DMS53 treated with DMSO at 0.1 percent for 48 hours (cell line): ENCODE measurements around the gene MAIP1.
"Not testable (repeated sequence)": the region's sequence is repeated elsewhere in the genome, so short reads cannot be mapped to it uniquely, and the experiment has no call there.

Experiments
- DNase-seq: peaks from one replicate; lab custom pipeline; 2025; ENCODE audit not compliant: unreplicated experiment; lab: John Stamatoyannopoulos, UW

MAIP1 gene

GRCh38 chr2:199955339-199956061 lies at the start of gene MAIP1, which contains the start of gene TYW5:
Gene MAIP1 (plus strand): TSS chr2:199955582. CDS start chr2:199955799, 217 bp downstream.
Gene TYW5 (minus strand): TSS chr2:199955491. CDS start chr2:199955470, 21 bp downstream.
- peak; percentile 79 for DNase-seq

GRCh38 chr2:199907008-199907714 lies 48.2 kb upstream of the MAIP1 start:
- DNase-seq, result no peak

GRCh38 chr2:199910338-199911051 lies 44.9 kb upstream of the MAIP1 start:
- DNase-seq, result no peak

- peak; percentile 97 for DNase-seq
Measured at GRCh38 chr2:199911052-199911876, 44.1 kb upstream of the MAIP1 start, which contains the start of gene C2orf69. Gene C2orf69 (plus strand): TSS chr2:199911293. CDS start chr2:199911439, 146 bp downstream.

GRCh38 chr2:199911877-199912161 lies 43.6 kb upstream of the MAIP1 start:
- DNase-seq, result no peak

- not testable (repeated sequence) for DNase-seq
Measured at GRCh38 chr2:199912553-199913114, 42.7 kb upstream of the MAIP1 start.

GRCh38 chr2:199914372-199914958 lies 40.9 kb upstream of the MAIP1 start:
- DNase-seq, result no peak

GRCh38 chr2:199916980-199917379 lies 38.4 kb upstream of the MAIP1 start:
- no peak for DNase-seq

- no peak for DNase-seq
Measured at GRCh38 chr2:199922856-199923255, 32.5 kb upstream of the MAIP1 start.

- no peak for DNase-seq
Measured at GRCh38 chr2:199923924-199924323, 31.5 kb upstream of the MAIP1 start.

GRCh38 chr2:199926806-199927205 lies 28.6 kb upstream of the MAIP1 start:
- DNase-seq, result no peak

GRCh38 chr2:199928226-199928625 lies 27.2 kb upstream of the MAIP1 start:
- DNase-seq, result no peak

- no peak for DNase-seq
Measured at GRCh38 chr2:199928626-199929025, 26.8 kb upstream of the MAIP1 start.

- DNase-seq, result no peak
Measured at GRCh38 chr2:199929262-199929661, 26.1 kb upstream of the MAIP1 start.

GRCh38 chr2:199932312-199932855 lies 23.0 kb upstream of the MAIP1 start:
- no peak for DNase-seq

GRCh38 chr2:199933466-199933865 lies 21.9 kb upstream of the MAIP1 start:
- DNase-seq, result peak; percentile 30

GRCh38 chr2:199936554-199936953 lies 18.8 kb upstream of the MAIP1 start:
- no peak for DNase-seq

GRCh38 chr2:199940373-199940772 lies 15.0 kb upstream of the MAIP1 start:
- peak; percentile 51 for DNase-seq

- DNase-seq, result no peak
Measured at GRCh38 chr2:199943373-199943772, 12.0 kb upstream of the MAIP1 start.

GRCh38 chr2:199946196-199946595 lies 9.2 kb upstream of the MAIP1 start:
- DNase-seq, result no peak
